ENCODE measurements around the gene OR5A2. TPM values are rescaled to one million over a fixed set of nuclear protein-coding genes. Genes with fewer than 3 reads are reported as not detected.

Gene OR5A2
- total and polyA plus RNA-seq, 12 donors: not detected

DNA sequence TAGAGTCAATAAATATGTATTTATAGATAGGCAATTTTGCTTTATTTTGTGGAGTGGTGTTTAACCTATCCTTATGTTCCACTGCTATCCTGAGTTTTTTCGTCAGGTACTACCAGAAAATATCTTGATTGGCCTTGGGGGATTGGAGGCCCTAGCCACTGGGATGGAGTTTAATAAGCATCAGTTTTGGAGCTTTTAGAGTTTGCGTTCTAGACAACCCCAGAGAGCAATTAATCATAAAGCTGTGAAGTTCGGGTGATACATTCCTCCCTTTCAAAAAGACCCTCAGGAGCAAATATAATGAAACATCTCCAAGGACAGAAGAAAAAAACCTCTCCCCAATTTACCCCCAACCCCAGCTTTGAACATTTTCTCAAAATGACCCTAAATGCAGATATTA lies 10.0 kb upstream of the OR5A2 start, which contains the start of gene OR5A1:
Gene OR5A1, plus strand, starts transcription at position 301 of the 400 bp plus-strand sequence. CDS start 6,700 bp downstream, outside the sequence.
- 64 to 75% methylated on average over 3 of the region's 3 CpGs for WGBS, 2 donors

DNA sequence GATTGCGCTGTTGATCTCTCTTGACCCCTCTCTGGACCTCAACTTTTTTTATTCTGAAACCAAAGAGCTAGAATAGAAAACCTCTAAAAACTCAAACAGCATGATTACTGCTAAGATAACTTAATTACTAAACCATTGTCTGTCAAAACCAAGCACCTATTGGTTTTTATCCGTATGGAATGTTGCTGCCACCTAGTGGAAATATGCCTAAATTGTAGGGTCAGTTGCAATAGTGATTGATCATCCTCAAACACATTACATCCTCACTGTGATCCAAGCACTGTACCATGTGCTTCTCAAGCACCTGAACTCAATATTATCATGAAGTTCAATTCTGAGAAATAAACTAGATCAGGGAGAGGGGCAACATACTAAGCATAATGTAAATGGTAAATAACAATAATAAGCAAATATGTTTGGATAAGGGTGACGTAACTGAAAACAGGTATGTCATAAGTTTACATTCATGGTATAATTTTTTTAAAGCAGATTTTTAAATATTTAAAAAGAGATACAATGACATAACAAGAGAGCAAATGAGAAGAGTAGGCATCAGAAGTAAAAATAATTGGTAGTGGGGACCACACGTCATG lies 3.8 kb upstream of the OR5A2 start:
- Histone ChIP-seq H3K36me3 (no peaks in the 10 kb centered on the region), H3K4me3 (no peak overlapping the region), H3K4me1 (no peaks in the 10 kb centered on the region), H3K9me3 (no peaks in the 10 kb centered on the region), H3K27me3 (peaks cover 0 to 6% (median 0%) of the 10 kb centered on the region in 7 donors), H3K27ac (no peak overlapping the region)
- intact Hi-C loops (cut with DNase I): loop anchor here in 7 of 10 donors (2.0 to 10.0 kb wide), 3 partner anchors 255 to 259 kb away; partner anchors contain the start of gene DTX4 (in 6 of the 7)
- ATAC-seq: no peak
- peak in 1 of 2 donors; percentile 15 for DNase-seq
- WGBS, 2 donors: 62 to 64% methylated on average over 4 of the region's 4 CpGs
- TF ChIP-seq, protein P1, sequence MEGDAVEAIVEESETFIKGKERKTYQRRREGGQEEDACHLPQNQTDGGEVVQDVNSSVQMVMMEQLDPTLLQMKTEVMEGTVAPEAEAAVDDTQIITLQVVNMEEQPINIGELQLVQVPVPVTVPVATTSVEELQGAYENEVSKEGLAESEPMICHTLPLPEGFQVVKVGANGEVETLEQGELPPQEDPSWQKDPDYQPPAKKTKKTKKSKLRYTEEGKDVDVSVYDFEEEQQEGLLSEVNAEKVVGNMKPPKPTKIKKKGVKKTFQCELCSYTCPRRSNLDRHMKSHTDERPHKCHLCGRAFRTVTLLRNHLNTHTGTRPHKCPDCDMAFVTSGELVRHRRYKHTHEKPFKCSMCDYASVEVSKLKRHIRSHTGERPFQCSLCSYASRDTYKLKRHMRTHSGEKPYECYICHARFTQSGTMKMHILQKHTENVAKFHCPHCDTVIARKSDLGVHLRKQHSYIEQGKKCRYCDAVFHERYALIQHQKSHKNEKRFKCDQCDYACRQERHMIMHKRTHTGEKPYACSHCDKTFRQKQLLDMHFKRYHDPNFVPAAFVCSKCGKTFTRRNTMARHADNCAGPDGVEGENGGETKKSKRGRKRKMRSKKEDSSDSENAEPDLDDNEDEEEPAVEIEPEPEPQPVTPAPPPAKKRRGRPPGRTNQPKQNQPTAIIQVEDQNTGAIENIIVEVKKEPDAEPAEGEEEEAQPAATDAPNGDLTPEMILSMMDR (IDR thresholded peaks at IDR 0.05): peak; percentile 34 to 78 (median 63)

More for the DNA sequence above, 10.0 kb upstream of the OR5A2 start, which contains the start of gene OR5A1:
- TF ChIP-seq, protein P1 (IDR thresholded peaks at IDR 0.05): no peak
- H3K4me3 ChIP-seq: no peak within 1 kb of the TSS
- peaks cover 0 to 6% (median 0%) of the 10 kb centered on the region in 7 donors for H3K27me3 ChIP-seq
- DNase-seq (no peak), ATAC-seq (no peak)
- H3K36me3 ChIP-seq: no peaks in the 10 kb centered on the region
- no peaks in the 10 kb centered on the region for H3K4me1 ChIP-seq
- H3K9me3 ChIP-seq: no peaks in the 10 kb centered on the region
- intact Hi-C loops (cut with DNase I): no loop called here
- no peak within 1 kb of the TSS for H3K27ac ChIP-seq

DNA sequence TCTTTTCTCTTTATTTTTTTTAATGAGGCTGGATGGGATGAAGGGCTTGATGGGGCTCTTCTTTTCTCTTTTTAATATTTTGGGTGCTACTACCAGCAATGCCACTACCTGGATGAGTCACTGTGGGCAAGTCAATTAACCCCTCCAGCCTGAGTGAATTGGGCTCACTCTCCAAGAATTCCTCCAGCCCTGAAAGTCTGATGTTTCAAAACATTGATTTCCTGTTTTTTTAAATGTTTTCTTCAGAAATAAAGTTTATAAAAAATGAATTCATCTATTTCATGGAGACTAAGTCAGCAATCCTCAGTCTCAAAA lies 812 bp upstream of the OR5A2 start:
- TF ChIP-seq, protein P1 (IDR thresholded peaks at IDR 0.05): no peak
- ATAC-seq (no peak), DNase-seq (no peak)
- Histone ChIP-seq H3K27me3 (peaks cover 0 to 7% (median 0%) of the 10 kb centered on the region in 7 donors), H3K27ac (no peak overlapping the region), H3K9me3 (no peaks in the 10 kb centered on the region), H3K4me1 (no peaks in the 10 kb centered on the region), H3K4me3 (no peak overlapping the region), H3K36me3 (no peaks in the 10 kb centered on the region)
- intact Hi-C loops (cut with DNase I): loop anchor here in 4 of 10 donors (5.0 to 10.0 kb wide), 2 partner anchors 252 to 255 kb away; partner anchors contain the start of gene DTX4 (in 4 of the 4)

DNA sequence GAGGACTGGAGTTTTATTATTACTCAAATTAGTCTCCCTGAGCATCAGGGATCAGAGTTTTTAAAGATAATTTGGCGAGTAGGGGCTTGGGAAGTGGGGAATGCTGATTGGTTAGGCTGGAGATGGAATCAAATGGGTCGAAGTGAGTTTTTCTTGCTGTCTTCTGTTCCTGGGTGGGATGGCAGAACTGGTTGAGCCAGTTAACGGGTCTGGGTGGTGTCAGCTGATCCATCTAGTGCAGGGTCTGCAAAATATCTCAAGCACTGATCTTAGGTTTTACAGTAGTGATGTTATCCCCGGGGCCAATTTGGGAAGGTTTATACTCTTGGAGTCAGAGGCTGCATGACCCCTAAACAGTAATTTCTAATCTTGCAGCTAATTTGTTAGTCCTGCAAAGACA lies 1.1 kb downstream of the OR5A2 start:
- Histone ChIP-seq H3K27me3 (peaks cover 0 to 7% (median 0%) of the 10 kb centered on the region in 7 donors), H3K9me3 (no peaks in the 10 kb centered on the region), H3K4me1 (no peaks in the 10 kb centered on the region), H3K27ac (no peak overlapping the region), H3K4me3 (no peak overlapping the region), H3K36me3 (no peaks in the 10 kb centered on the region)
- intact Hi-C loops (cut with DNase I): loop anchor here in 4 of 10 donors (5.0 to 10.0 kb wide), 2 partner anchors 250 to 253 kb away; partner anchors contain the start of gene DTX4 (in 4 of the 4)
- ATAC-seq (no peak), DNase-seq (no peak)
- TF ChIP-seq, protein P1 (IDR thresholded peaks at IDR 0.05): no peak
- 59 to 62% methylated on average over 4 of the region's 4 CpGs for WGBS, 2 donors
